ENCODE results near the gene MICB.

The MICB gene

GRCh38 chr6:31546958-31547726 lies 49.2 kb downstream of the MICB start, which contains the start of gene NFKBIL1:
NFKBIL1 (plus strand) TSS chr6:31547608; CDS start chr6:31547695, 87 bp downstream.
- Histone ChIP-seq H3K36me3 (ENCODE audit: control insufficient read depth in 2 of 2, insufficient read depth in 1 of 2, low read length in 2 of 2) (peaks cover 20 to 38% of the 10 kb centered on the region in 2 experiments; a peak in 2 of 3 replicates), H3K9me3 (ENCODE audit: control insufficient read depth, insufficient read depth, low read depth, low read length) (no peaks in the 10 kb centered on the region), H3K27ac (ENCODE audit: extremely low read depth, low read depth, low read length) (peak within 1 kb of the TSS; percentile 50), H3K4me3 (ENCODE audit: low read depth, low read length) (peak within 1 kb of the TSS; percentile 47), H3K4me1 (ENCODE audit: control insufficient read depth, insufficient read depth, low read length) (peaks cover 2% of the 10 kb centered on the region; the same call in 1 of the 2 replicates)
- ChIA-PET CTCF (interaction anchor here (0.5 to 13.9 kb wide), 22 partner anchors 15 to 696 kb away, joined by 3 to 431 read pairs (median 5); partner anchors contain the start of genes APOM, LST1, LTB and MICB), POLR2A (interaction anchor here (0.6 to 3.1 kb wide), 27 partner anchors 9 to 316 kb away, joined by 3 to 20 read pairs (median 4); partner anchors contain the start of genes BAG6, C6orf47, GPANK1 and HSPA1B)
- TF ChIP-seq PRDM6 (tag by site-specific recombination; IDR thresholded peaks at IDR 0.05), result no peak
- no peak for TF ChIP-seq ZNF473 (tag by site-specific recombination; IDR thresholded peaks at IDR 0.05)
- TF ChIP-seq KLF17 (tag by site-specific recombination; IDR thresholded peaks at IDR 0.05), result peak; percentile 91
- peak; percentile 97 for TF ChIP-seq ZSCAN30 (tag by site-specific recombination; IDR thresholded peaks at IDR 0.05)
- TF ChIP-seq ZNF518A (tag by site-specific recombination; conservative IDR thresholded peaks at IDR 0.05; ENCODE audit: low read depth), result peak; percentile 90
- no peak for TF ChIP-seq ZNF791 (tag by site-specific recombination; IDR thresholded peaks at IDR 0.05)
- peak; percentile 92 for TF ChIP-seq ZFP69B (tag by site-specific recombination; IDR thresholded peaks at IDR 0.05)
- TF ChIP-seq ZNF146 (tag by site-specific recombination; IDR thresholded peaks at IDR 0.05), result 0 out of 2 replicates have a peak, but pooled peaks have one; percentile 14
- TF ChIP-seq TCF7L2 (IDR thresholded peaks at IDR 0.05; ENCODE audit: borderline replicate concordance, low read depth, low read length), result no peak
- no peak; the same call in 1 of the 2 replicates for TF ChIP-seq ZNF514 (tag by site-specific recombination; IDR thresholded peaks at IDR 0.05)
- TF ChIP-seq ZNF747 (tag by site-specific recombination; IDR thresholded peaks at IDR 0.05), result no peak
- TF ChIP-seq ZNF692 (tag by site-specific recombination; IDR thresholded peaks at IDR 0.05), result peak; percentile 93
- peak; percentile 65; the same call in 1 of the 2 replicates for TF ChIP-seq GLIS1 (tag by site-specific recombination; IDR thresholded peaks at IDR 0.05)
- TF ChIP-seq ZNF214 (tag by site-specific recombination; IDR thresholded peaks at IDR 0.05; ENCODE audit: borderline replicate concordance), result no peak
- TF ChIP-seq CTCF (tag by site-specific recombination; IDR thresholded peaks at IDR 0.05), result no peak; the same call in 1 of the 2 replicates
- TF ChIP-seq ZNF404 (tag by site-specific recombination; IDR thresholded peaks at IDR 0.05), result no peak
- TF ChIP-seq ZNF292 (tag by site-specific recombination; IDR thresholded peaks at IDR 0.05; ENCODE audit: borderline replicate concordance, low read depth), result no peak
- TF ChIP-seq ZNF37A (tag by site-specific recombination; IDR thresholded peaks at IDR 0.05), result no peak
- TF ChIP-seq ZNF521 (tag by site-specific recombination; IDR thresholded peaks at IDR 0.05), result no peak
- TF ChIP-seq PBX3 (CRISPR knock-in tag; IDR thresholded peaks at IDR 0.05), result 0 out of 2 replicates have a peak, but pooled peaks have one; percentile 16
- peak; percentile 85; the same call in 1 of the 2 replicates for TF ChIP-seq ZNF24 (tag by site-specific recombination; IDR thresholded peaks at IDR 0.05)
- TF ChIP-seq ZNF223 (tag by site-specific recombination; IDR thresholded peaks at IDR 0.05), result no peak
- TF ChIP-seq ZNF416 (tag by site-specific recombination; IDR thresholded peaks at IDR 0.05), result no peak
- TF ChIP-seq HOXC10 (CRISPR knock-in tag; IDR thresholded peaks at IDR 0.05), result no peak
- no peak for TF ChIP-seq FEZF1 (tag by site-specific recombination; IDR thresholded peaks at IDR 0.05)
